Measurements from ENCODE around the gene PLXDC2. TPM values are rescaled to one million over a fixed set of nuclear protein-coding genes. Genes with fewer than 3 reads are reported as not detected.

The PLXDC2 gene
- total RNA-seq, 1 donor from 2014 or later: 51.3 TPM

DNA sequence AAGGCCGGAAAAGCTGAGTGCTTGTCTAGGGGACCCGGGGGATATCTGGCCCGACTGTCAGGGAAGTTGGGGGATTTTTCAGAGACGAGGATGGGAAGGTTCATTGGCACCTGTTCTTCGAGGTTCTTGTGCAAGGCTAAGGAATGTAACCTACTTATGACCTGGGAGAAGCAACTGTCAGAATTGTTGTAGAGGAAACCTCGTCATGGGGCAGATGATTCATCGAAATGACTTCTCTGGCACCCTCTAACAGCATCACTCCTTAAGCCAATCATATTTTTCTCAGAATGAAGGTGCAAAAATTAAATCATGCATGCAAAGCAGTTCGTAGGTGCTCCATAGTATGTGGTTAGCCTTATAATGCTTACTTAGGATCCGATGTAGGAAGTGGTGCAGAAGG is 58.6 kb downstream of the PLXDC2 start:
- no peaks in the 10 kb centered on the region for H3K36me3 ChIP-seq
- TF ChIP-seq, protein P1, sequence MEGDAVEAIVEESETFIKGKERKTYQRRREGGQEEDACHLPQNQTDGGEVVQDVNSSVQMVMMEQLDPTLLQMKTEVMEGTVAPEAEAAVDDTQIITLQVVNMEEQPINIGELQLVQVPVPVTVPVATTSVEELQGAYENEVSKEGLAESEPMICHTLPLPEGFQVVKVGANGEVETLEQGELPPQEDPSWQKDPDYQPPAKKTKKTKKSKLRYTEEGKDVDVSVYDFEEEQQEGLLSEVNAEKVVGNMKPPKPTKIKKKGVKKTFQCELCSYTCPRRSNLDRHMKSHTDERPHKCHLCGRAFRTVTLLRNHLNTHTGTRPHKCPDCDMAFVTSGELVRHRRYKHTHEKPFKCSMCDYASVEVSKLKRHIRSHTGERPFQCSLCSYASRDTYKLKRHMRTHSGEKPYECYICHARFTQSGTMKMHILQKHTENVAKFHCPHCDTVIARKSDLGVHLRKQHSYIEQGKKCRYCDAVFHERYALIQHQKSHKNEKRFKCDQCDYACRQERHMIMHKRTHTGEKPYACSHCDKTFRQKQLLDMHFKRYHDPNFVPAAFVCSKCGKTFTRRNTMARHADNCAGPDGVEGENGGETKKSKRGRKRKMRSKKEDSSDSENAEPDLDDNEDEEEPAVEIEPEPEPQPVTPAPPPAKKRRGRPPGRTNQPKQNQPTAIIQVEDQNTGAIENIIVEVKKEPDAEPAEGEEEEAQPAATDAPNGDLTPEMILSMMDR (IDR thresholded peaks at IDR 0.05): no peak
- TF ChIP-seq POLR2A (IDR thresholded peaks at IDR 0.05) (no peak), POLR2AphosphoS5 (IDR thresholded peaks at IDR 0.05; ENCODE audit: insufficient read depth in 1 of 2, low read depth in 1 of 2) (no peak)
- no peak overlapping the region for H3K27ac ChIP-seq
- DNase-seq (ENCODE audit: extremely low spot score in 2 of 2): no peak
- H3K9me3 ChIP-seq: no peaks in the 10 kb centered on the region
- no peaks in the 10 kb centered on the region for H3K27me3 ChIP-seq
- no peak overlapping the region for H3K4me3 ChIP-seq
- peaks cover 4% of the 10 kb centered on the region for H3K4me1 ChIP-seq
- intact Hi-C loops (cut with DNase I): no loop called here

DNA sequence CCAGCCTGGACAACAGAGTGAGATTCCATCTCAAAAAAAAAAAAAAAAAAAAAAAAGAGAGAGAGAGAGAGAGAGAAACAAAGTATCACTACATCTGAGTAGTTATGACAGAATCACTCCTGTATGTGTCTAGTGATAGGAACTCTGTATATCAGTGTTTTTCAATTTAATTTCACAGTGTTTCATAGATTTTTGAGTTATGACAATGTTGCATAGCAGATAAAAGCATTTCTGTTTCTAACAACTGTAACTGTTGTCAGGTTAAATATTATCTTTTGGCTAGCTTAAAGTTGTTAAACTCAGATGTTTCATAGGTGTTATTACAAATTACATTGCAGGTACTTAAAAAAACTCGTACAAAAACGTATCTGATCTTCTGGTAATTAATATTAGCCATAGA is 60.3 kb downstream of the PLXDC2 start:
- Histone ChIP-seq H3K4me1 (peaks cover 4% of the 10 kb centered on the region), H3K9me3 (no peaks in the 10 kb centered on the region), H3K27me3 (no peaks in the 10 kb centered on the region), H3K4me3 (no peak overlapping the region), H3K27ac (no peak overlapping the region), H3K36me3 (no peaks in the 10 kb centered on the region)
- no peak for TF ChIP-seq POLR2A (IDR thresholded peaks at IDR 0.05)
- TF ChIP-seq, protein P1 (IDR thresholded peaks at IDR 0.05): no peak
- no peak for TF ChIP-seq POLR2AphosphoS5 (IDR thresholded peaks at IDR 0.05; ENCODE audit: insufficient read depth in 1 of 2, low read depth in 1 of 2)
- intact Hi-C loops (cut with DNase I): no loop called here
- DNase-seq (ENCODE audit: extremely low spot score in 2 of 2): no peak

DNA sequence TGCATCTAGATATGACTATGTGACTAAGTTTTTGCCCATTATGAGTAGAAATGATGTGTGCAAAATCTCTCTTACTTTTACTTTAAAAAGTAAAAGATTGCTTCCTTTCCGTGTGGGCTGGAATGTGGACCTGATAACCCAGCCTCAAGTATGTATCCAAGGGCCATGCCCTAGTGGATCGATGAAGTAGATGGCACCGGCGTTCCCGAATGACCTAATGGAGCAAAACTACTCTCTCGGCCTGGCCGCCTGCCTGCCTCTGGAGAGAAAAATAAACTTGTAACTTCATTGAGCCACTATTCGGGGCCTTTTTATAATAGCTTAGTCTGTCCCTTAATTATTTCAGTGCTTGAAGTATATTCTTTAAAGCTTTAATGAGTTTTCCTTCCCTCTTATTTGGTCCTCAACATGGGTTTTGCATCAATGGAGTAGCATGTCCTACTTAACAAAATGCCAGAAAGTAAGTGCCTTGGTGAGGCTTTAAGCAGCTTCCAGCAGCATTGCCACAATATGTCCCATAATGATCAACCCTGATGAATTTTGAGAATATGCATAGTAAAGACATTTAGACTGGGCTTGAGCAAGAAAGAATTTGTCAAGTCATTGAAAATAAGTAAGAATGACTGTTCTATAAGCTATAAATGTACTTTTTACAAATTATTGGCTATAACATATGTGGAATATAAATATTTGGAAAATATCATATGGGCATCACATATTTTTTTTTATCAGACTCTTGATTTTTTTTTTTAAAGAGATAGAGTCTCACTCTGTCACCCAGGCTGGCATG is 61.4 kb downstream of the PLXDC2 start:
- Histone ChIP-seq H3K4me1 (no peaks in the 10 kb centered on the region), H3K27me3 (no peaks in the 10 kb centered on the region), H3K4me3 (no peak overlapping the region), H3K36me3 (no peaks in the 10 kb centered on the region), H3K9me3 (no peaks in the 10 kb centered on the region), H3K27ac (no peak overlapping the region)
- intact Hi-C loops (cut with DNase I): no loop called here
- DNase-seq (ENCODE audit: extremely low spot score in 2 of 2): no peak
- TF ChIP-seq POLR2A (IDR thresholded peaks at IDR 0.05): no peak
- TF ChIP-seq POLR2AphosphoS5 (IDR thresholded peaks at IDR 0.05; ENCODE audit: insufficient read depth in 1 of 2, low read depth in 1 of 2): no peak
- TF ChIP-seq, protein P1 (IDR thresholded peaks at IDR 0.05): no peak

DNA sequence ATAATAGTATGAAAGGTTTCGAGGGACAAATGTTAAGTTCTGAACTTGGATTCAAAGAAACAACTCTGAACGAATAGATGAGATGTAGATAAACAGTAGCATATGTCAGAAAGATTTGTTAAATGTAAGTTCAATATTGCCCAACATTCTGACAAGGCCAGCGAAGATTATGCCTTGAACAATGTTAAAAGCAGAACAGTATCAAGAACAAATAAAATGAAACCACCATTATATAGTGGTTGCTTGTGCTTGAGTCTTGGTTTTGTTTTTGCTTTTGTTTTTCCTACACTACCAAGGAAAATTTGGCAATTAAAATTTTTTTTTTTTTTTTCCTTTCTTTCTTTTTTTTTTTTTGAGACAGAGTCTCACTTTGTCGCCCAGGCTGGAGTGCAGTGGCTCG is 66.4 kb downstream of the PLXDC2 start:
- Histone ChIP-seq H3K36me3 (no peaks in the 10 kb centered on the region), H3K4me3 (no peak overlapping the region)

DNA sequence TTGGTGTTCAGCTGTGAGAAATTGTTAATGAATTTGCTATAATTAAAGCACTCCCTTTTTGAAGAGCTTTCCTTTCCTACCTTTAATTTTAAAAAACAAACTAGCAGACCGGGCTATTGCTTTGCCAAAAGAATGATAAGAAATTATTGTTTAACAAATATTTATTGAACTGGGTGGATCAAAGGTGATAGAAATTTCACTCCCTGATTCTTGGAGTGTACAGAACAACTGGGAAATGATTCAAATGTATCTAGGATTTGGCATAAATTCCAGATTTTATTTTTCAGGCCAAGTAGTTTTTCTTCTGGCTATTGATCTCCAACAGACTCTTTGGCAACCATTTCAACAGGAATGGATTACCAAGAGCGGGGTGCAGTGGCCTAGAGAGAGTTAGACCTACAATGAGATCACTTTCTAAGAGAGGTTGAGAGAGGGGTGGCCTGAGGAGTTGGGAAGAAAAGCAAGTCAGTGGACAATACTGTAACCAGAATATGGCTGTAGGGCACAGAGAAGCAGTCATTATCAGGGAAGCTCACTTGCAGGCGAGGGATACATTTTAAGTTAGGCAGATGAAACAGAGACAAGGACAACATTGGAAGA is 71.9 kb downstream of the PLXDC2 start:
- peaks cover 34% of the 10 kb centered on the region for H3K4me1 ChIP-seq
- DNase-seq (ENCODE audit: extremely low spot score in 2 of 2): no peak
- H3K9me3 ChIP-seq: no peaks in the 10 kb centered on the region
- TF ChIP-seq, protein P1 (IDR thresholded peaks at IDR 0.05): no peak
- no peak for TF ChIP-seq POLR2A (IDR thresholded peaks at IDR 0.05)
- TF ChIP-seq POLR2AphosphoS5 (IDR thresholded peaks at IDR 0.05; ENCODE audit: insufficient read depth in 1 of 2, low read depth in 1 of 2): no peak
- H3K27ac ChIP-seq: no peak overlapping the region
- H3K27me3 ChIP-seq: no peaks in the 10 kb centered on the region
- H3K36me3 ChIP-seq: no peaks in the 10 kb centered on the region
- H3K4me3 ChIP-seq: no peak overlapping the region
- intact Hi-C loops (cut with DNase I): no loop called here

More for the DNA sequence above, 66.4 kb downstream of the PLXDC2 start:
- intact Hi-C loops (cut with DNase I): no loop called here
- no peak for DNase-seq (ENCODE audit: extremely low spot score in 2 of 2)
- Histone ChIP-seq H3K27me3 (no peaks in the 10 kb centered on the region), H3K4me1 (peaks cover 6% of the 10 kb centered on the region), H3K27ac (no peak overlapping the region), H3K9me3 (no peaks in the 10 kb centered on the region)
- TF ChIP-seq POLR2AphosphoS5 (IDR thresholded peaks at IDR 0.05; ENCODE audit: insufficient read depth in 1 of 2, low read depth in 1 of 2): no peak

Measured in vagina (tissue), 2 donors.